ENCODE measurements around the gene SRGAP1.
"Not testable (repeated sequence)": the region's sequence is repeated elsewhere in the genome, so short reads cannot be mapped to it uniquely, and the experiment has no call there.

Gene SRGAP1

GRCh38 chr12:64116969-64117368, 272.5 kb downstream of the SRGAP1 start:
- H3K4me3 ChIP-seq (ENCODE audit: low read depth, low read length): no peak overlapping the region
- DNase-seq (ENCODE audit: low read depth): no peak
- no peak for TF ChIP-seq CTCF (IDR thresholded peaks at IDR 0.05; ENCODE audit: low read depth, low read length, missing control alignments)
- in situ Hi-C loops (cut with HindIII; ENCODE audit: low sequenced_read_pairs): no loop called here

- DNase-seq (ENCODE audit: low read depth): no peak
- no peak for TF ChIP-seq CTCF (IDR thresholded peaks at IDR 0.05; ENCODE audit: low read depth, low read length, missing control alignments)
- H3K4me3 ChIP-seq (ENCODE audit: low read depth, low read length): no peak overlapping the region
- in situ Hi-C loops (cut with HindIII; ENCODE audit: low sequenced_read_pairs): no loop called here
Observed at GRCh38 chr12:64120568-64120967, 276.1 kb downstream of the SRGAP1 start.

- H3K4me3 ChIP-seq (ENCODE audit: low read depth, low read length); DNase-seq (ENCODE audit: low read depth); in situ Hi-C loops (cut with HindIII; ENCODE audit: low sequenced_read_pairs): not testable (repeated sequence)
Observed at GRCh38 chr12:64121086-64121485, 276.6 kb downstream of the SRGAP1 start.

- no peak for DNase-seq (ENCODE audit: low read depth)
- in situ Hi-C loops (cut with HindIII; ENCODE audit: low sequenced_read_pairs): no loop called here
- no peak for TF ChIP-seq CTCF (IDR thresholded peaks at IDR 0.05; ENCODE audit: low read depth, low read length, missing control alignments)
- no peak overlapping the region for H3K4me3 ChIP-seq (ENCODE audit: low read depth, low read length)
Observed at GRCh38 chr12:64122154-64122553, 277.7 kb downstream of the SRGAP1 start.

GRCh38 chr12:64122995-64123394, 278.5 kb downstream of the SRGAP1 start:
- no peak overlapping the region for H3K4me3 ChIP-seq (ENCODE audit: low read depth, low read length)
- TF ChIP-seq CTCF (IDR thresholded peaks at IDR 0.05; ENCODE audit: low read depth, low read length, missing control alignments): no peak
- DNase-seq (ENCODE audit: low read depth): no peak
- in situ Hi-C loops (cut with HindIII; ENCODE audit: low sequenced_read_pairs): no loop called here

GRCh38 chr12:64123448-64123847, 278.9 kb downstream of the SRGAP1 start:
- H3K4me3 ChIP-seq (ENCODE audit: low read depth, low read length): no peak overlapping the region
- no peak for TF ChIP-seq CTCF (IDR thresholded peaks at IDR 0.05; ENCODE audit: low read depth, low read length, missing control alignments)
- in situ Hi-C loops (cut with HindIII; ENCODE audit: low sequenced_read_pairs): no loop called here
- no peak for DNase-seq (ENCODE audit: low read depth)

- H3K4me3 ChIP-seq (ENCODE audit: low read depth, low read length): no peak overlapping the region
- in situ Hi-C loops (cut with HindIII; ENCODE audit: low sequenced_read_pairs): no loop called here
- DNase-seq (ENCODE audit: low read depth): no peak
- TF ChIP-seq CTCF (IDR thresholded peaks at IDR 0.05; ENCODE audit: low read depth, low read length, missing control alignments): no peak
Observed at GRCh38 chr12:64124511-64125197, 280.2 kb downstream of the SRGAP1 start.

Data from astrocyte of the cerebellum (primary cell).